ENCODE results near the gene TMC8.

DNA sequence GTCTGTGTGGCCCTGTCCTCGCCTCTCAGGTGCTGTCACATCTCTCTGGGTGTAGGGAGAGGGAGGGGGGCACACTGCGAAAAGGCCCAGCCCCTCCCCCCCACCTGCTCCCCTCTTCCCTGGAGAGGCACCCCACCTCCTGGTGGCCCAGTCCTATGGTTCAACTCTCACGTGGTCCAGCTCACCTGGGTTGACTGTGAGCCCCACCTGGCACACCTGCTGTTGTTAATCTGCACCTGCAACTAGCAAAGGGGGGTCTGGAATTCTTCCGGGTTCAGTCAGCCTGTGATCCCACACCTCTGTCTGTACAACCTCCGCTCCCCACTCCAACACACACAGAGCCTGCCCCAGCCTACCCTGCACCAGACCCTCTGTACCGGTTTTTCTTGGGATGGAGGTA lies 35.8 kb downstream of the TMC8 start:
- no peak for TF ChIP-seq CTCF (conservative IDR thresholded peaks at IDR 0.05; ENCODE audit: low read length)
- no peak for TF ChIP-seq EZH2phosphoT487 (IDR thresholded peaks at IDR 0.05; ENCODE audit: borderline replicate concordance)

All from Loucy (cell line).